GM21526 (cell line): ENCODE measurements around the gene OR10AG1.

ENCODE experiments used
- ATAC-seq: cut with Tn5 transposase; IDR thresholded peaks from one replicate; pipeline ENCODE4 v1.9.1; 2021; ENCODE audit warnings: moderate library complexity; ENCODE audit not compliant: unreplicated experiment, low FRiP score

Gene OR10AG1, protein sequence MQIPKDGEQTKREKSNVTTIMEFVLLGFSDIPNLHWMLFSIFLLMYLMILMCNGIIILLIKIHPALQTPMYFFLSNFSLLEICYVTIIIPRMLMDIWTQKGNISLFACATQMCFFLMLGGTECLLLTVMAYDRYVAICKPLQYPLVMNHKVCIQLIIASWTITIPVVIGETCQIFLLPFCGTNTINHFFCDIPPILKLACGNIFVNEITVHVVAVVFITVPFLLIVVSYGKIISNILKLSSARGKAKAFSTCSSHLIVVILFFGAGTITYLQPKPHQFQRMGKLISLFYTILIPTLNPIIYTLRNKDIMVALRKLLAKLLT

DNA sequence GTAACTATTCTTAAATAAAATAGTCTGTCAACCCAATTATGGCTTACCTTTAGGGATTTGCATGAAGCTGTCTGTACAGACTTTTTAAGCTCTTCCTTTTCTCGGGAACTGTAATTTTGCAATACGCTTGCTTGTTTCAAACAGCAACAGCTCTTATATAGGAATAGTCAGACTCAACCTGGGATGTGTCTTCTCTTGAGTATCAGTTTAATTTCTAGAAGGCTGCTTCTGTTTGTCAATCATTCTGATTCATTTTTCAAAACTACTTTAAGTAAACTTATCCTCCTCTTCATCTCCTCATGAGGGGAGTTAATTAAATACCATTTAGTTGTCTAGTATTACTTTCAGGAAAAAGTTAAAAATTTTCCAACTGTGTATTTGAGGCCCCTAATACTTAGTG lies at the start of gene OR10AG1:
OR10AG1 (minus strand) TSS at position 101 of the 400 bp plus-strand sequence; CDS start at position 63, 38 bp downstream.
- no peak for ATAC-seq

DNA sequence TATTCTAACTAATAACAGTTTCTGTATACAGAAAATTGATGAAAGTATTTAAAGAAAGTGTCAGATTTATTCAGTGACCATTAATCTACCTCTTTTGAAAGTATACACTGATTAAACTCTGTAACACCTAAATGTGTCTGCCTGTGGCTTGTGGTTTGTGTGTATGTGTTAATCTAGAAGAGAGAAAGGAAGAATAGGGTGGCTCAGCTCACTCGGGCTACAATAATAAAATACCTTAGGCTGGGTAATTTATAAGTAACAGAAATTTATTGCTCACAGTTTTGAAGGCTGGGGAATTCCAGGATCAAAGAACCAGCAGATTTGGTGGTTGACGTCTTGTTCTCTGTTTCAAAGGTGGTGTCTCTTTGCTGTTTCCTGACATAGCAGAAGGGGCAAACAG lies 44.1 kb upstream of the OR10AG1 start:
- no peak for ATAC-seq

DNA sequence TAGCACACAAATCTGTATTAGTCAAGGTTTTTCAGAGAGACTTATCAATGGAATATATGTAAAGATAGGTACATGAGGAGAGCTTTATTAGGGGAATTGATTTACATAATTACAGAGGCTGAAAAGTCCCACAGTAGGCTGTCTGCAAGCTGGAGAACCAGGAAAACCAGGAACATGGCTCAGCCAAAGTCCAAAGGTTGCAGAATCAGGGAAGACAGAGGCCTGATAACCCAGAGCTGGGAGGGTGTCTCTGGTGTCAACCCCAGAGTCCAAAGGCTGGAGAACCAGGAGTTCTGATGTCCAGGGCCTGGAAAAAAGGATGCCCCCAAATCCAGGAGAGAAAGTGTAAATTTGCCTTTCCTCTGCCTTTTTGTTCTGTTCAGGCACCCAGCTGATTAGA lies 41.0 kb upstream of the OR10AG1 start:
- no peak for ATAC-seq

DNA sequence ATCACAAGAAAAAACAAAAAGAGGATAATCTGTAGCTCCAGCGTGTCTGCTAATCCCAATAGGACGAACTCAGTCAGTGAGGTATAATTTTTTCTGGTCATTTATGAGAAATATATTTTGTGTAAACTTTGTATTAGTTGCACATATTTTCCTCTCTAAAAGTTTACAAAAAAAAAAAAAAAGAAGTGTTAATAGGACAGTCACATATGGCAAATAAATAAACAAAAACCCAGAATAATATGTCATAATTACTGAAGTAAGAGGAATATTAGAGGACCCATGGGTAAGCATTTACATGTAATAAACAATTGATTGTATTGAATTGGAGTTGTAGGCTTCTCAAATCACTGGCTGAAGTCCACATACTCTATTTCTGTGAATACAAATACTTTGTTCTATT lies 24.8 kb upstream of the OR10AG1 start, which contains the start of gene OR5F1:
OR5F1 (minus strand) TSS at position 101 of the 400 bp plus-strand sequence; CDS start at position 101, 0 bp downstream.
- ATAC-seq: no peak

DNA sequence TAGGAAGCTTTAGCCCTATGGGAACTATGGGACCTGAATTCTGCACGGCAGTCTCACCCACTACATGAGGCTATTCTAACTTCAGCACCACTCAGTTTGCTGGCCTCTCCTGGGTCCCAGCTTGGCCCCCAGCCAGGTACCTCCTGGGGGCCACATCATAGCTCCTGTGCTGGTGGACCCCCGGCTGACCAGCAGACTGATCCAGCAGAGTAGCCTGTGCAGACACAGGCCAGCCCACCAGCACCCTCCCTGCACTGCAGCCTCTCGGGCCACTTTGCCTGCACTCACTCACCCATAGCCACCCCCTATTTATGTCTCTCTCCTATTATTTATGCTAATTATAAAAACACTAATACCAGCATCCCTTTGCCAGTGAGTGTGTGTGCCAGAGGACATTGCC lies 1.2 kb upstream of the OR10AG1 start:
- ATAC-seq: no peak

DNA sequence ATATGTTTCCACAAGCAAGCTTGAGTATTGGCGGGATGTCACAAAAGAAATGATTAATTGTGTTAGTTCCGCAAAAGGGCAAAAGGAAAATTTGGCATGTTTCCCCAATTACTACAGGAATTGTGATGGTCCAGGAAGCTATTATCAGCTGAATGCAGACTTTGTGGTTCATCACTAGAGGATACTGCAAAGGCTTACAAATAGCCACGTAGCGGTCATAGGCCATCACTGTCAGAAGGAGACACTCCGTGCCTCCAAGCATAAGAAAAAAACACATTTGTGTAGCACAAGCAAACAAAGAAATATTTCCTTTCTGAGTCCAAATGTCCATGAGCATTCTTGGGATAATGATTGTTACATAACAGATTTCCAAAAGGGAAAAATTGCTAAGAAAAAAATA lies 1.8 kb downstream of the OR10AG1 start:
- ATAC-seq: no peak

DNA sequence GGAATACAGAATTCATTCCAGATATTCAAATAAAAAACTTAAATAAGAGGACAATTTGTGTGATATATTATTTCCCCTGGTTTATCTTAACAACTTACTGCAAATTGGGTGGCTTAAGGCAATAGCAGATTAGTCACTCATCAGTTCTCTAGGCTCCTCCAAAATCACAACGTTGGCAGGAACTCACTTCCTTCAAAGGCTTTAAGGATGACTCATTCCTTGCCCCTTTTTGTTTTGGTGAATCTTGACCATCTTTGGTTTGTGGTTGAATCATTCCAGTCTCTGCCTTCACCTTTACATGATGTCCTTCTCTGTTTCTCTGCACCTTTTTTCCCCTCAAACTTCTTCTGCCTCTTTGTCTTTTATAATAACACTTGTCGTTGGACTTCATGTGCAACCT lies 3.4 kb downstream of the OR10AG1 start:
- no peak for ATAC-seq

DNA sequence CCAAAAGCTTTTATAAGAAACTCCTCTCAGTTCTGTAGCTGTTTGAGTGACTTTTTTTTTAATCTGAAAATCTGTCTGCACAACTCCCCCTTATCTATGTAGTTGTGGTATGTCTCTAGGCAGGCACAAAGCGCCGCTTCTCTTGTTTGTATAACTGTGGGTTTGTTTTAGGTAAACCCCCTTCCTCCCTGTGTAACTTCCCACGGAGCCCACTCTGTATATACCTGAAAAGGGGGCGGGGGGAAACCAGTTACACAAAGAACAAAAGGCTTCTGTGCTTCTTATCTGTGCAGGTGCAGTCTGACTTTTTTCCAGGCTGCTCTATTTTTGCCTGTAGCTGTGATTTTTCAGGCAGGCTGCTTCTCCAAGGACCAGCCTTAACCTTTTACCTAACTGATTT lies 13.2 kb downstream of the OR10AG1 start:
- ATAC-seq: no peak

DNA sequence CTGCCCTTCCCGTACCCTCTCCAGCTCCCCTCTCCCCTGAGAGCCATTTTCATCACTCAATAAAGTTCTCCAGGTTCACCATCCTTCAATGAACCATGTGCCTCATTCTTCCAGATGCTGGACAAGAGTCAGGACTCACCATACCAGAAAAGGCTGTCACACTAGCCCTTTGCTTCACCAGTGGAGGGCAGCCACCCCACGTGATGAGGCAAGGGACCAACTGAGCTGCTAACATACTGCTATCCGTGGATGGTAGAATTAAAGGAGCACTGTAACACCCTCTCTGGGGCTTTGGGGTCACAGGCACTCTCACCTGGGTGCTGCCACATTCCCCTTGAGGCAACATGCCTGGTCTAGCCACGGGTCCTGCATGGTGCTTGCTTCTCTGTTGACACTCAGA lies 20.4 kb downstream of the OR10AG1 start:
- ATAC-seq: no peak

DNA sequence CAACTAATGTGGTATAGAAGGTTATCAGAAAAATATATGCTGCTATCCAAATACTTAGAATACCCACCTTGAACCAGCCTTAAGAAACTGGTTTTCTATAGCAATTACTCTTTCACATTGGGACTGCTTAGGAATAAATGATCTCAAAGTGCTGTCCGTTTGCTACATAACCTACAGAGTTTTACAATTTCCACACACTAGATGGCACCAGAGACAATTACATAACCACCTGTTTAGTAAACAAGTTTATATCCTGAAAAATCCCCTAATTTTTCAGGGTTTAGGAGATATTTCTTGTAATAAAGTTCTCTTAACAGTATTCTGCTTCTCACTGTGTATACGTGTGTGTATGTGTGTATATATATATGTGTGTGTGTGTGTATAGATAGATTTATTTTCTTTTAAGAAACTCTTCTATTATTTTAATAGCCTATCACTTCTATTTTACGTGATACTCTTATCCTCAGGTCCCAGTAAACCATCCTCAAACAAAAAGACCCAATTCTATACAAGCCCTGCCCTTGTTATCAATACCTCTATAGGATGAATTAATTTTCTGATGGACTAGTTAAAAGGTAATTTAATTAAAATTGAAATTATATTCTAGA lies 26.9 kb downstream of the OR10AG1 start:
- ATAC-seq: no peak

DNA sequence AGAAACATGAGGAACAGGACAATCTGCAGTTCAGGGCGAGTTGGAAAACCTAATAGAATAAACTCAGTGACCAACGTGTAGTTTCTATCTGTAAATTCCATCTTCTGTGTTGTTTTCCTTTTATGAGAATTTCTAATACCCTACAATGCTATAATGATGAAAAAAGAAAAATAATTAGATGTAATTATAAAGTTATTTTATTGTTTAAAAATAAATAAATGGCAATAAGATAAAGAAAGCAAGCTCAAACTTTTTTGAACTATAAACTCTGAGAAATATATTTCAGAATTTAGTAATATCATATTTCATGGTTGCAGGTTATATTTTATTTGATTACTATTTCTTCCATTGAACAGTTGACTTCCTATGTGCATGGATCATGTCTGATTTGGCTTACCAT lies 33.4 kb downstream of the OR10AG1 start, which contains the start of gene OR5I1:
OR5I1 (minus strand) TSS at position 101 of the 400 bp plus-strand sequence; CDS start at position 101, 0 bp downstream.
- ATAC-seq: no peak

DNA sequence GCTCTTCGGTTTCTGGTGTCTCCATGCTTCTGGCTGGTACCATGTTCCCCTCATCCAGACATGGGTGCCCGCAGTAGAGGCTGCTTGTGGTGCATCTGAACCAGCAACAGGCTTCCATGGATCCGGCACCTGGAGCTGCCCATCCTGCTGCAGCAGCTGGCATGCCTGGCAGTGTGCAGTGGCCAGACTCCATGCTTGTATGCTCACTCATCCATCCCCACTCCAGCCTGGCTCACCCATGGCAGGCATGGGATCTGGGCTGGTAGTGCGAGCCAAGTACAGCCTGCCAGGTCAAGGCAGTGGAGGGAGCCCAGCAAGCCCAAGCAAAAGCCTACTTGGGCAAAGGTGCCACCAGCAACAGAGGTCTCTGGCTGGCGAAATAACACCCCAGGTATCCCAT lies 49.2 kb downstream of the OR10AG1 start:
- ATAC-seq: no peak
